Lower leg skin (tissue), 4 donors: ENCODE data around the gene NEDD9. TPM values are rescaled to one million over a fixed set of nuclear protein-coding genes. Genes with fewer than 3 reads are reported as not detected.

Experiments used
- DNase-seq, 2 donors: peaks; one replicate each; pipeline ENCODE4 v3.0.0-alpha.2; 2019; ENCODE audit warnings: low spot score in 2 of 2
- H3K4me3 ChIP-seq: fragments of 200-600 bp; sonication (generic); 2 replicates; pipeline ENCODE4 v1.5.1; 2017; ENCODE audit warnings: mild to moderate bottlenecking, low read depth; ENCODE audit not compliant: poor library complexity, severe bottlenecking
- CTCF ChIP-seq, 3 donors: fragments of 450-650 bp; IDR thresholded peaks; one replicate each; pipeline ENCODE4 v1.5.1; 2016; ENCODE audit warnings: antibody characterized with exemption in 3 of 3, mild to moderate bottlenecking in 3 of 3, moderate library complexity in 2 of 3
- POLR2A ChIP-seq, 2 donors: fragments of 450-650 bp; IDR thresholded peaks; one replicate each; pipeline ENCODE4 v1.6.1; 2016 to 2017; ENCODE audit warnings: antibody characterized with exemption in 2 of 2, mild to moderate bottlenecking in 1 of 2, moderate library complexity in 1 of 2
- WGBS, 2 donors: methylation state at CpG; one replicate each; pipeline ENCODE4 v1.1.5; 2018; 5-methylcytosine and 5-hydroxymethylcytosine counted together
- intact Hi-C: fragments of 100-400 bp; cut with DNase I; formaldehyde crosslinking; loops from one replicate; pipeline ENCODE4 v1.15.0; 2023; ENCODE audit warnings: low total_unique reads
- total RNA-seq, 4 donors: library from RNA; depleted of rRNA; stranded (reverse); fragments of >200 nt; gene quantifications; one replicate each; pipeline ENCODE4 v1.1.0, GENCODE V29; 2016

The NEDD9 gene
- total RNA-seq, 4 donors from 2014 or later = 26.8 to 46.0 (median 32.6) TPM

- no peak overlapping the region for H3K4me3 ChIP-seq
- no peak for DNase-seq
- no peak for TF ChIP-seq CTCF (IDR thresholded peaks at IDR 0.05)
- TF ChIP-seq POLR2A (IDR thresholded peaks at IDR 0.05) = no peak
- WGBS, 2 donors = 80 to 84% methylated on average over 4 of the region's 4 CpGs
- intact Hi-C loops = no loop called here
These were observed 86.2 kb downstream of the NEDD9 start for GRCh38 chr6:11146117-11146826.

- intact Hi-C loops = loop anchor here (2.0 kb wide), 1 partner anchor 352 kb away; no protein-coding TSS in a partner anchor
- peak in 1 of 3 donors; percentile 91 for TF ChIP-seq CTCF (IDR thresholded peaks at IDR 0.05)
- TF ChIP-seq POLR2A (IDR thresholded peaks at IDR 0.05) = no peak
- no peak overlapping the region for H3K4me3 ChIP-seq
- 22 to 25% methylated on average over 6 of the region's 6 CpGs for WGBS, 2 donors
- peak; percentile 71 to 94 for DNase-seq
These were observed 88.0 kb downstream of the NEDD9 start for GRCh38 chr6:11144393-11144851.

- no peak overlapping the region for H3K4me3 ChIP-seq
- TF ChIP-seq POLR2A (IDR thresholded peaks at IDR 0.05) = no peak
- TF ChIP-seq CTCF (IDR thresholded peaks at IDR 0.05) = no peak
- DNase-seq = peak; percentile 90 to 95
- WGBS, 2 donors = 40 to 48% methylated on average over 10 of the region's 10 CpGs
- intact Hi-C loops = loop anchor here (2.0 kb wide), 1 partner anchor 353 kb away; no protein-coding TSS in a partner anchor
These were observed 88.8 kb downstream of the NEDD9 start for GRCh38 chr6:11143394-11144371.

- 95 to 96% methylated on average over 8 of the region's 8 CpGs for WGBS, 2 donors
- H3K4me3 ChIP-seq = no peak overlapping the region
- no peak for DNase-seq
- no peak for TF ChIP-seq CTCF (IDR thresholded peaks at IDR 0.05)
- no peak for TF ChIP-seq POLR2A (IDR thresholded peaks at IDR 0.05)
- intact Hi-C loops = no loop called here
These were observed 90.0 kb downstream of the NEDD9 start for GRCh38 chr6:11142296-11143027.

GRCh38 chr6:11141295-11141694 is 91.2 kb downstream of the NEDD9 start:
- intact Hi-C loops = no loop called here
- H3K4me3 ChIP-seq = no peak overlapping the region
- WGBS, 2 donors = 85 to 91% methylated on average over 3 of the region's 3 CpGs
- DNase-seq = no peak
- TF ChIP-seq POLR2A (IDR thresholded peaks at IDR 0.05) (no peak), CTCF (IDR thresholded peaks at IDR 0.05) (no peak)
